Right atrium auricular region (tissue), 2 donors: ENCODE measurements around the gene PSMC6. TPM values are rescaled to one million over a fixed set of nuclear protein-coding genes. Genes with fewer than 3 reads are reported as not detected.

Experiments used
- DNase-seq: peaks from one replicate; pipeline ENCODE4 v3.0.0-alpha.2; 2019; ENCODE audit warnings: low spot score
- H3K27ac ChIP-seq, 2 donors: fragments of 200-600 bp; sonication (generic); 1 replicate in 1 of 2; 2 replicates in 1 of 2; pipeline ENCODE4 v1.5.1; 2016 to 2019
- H3K27me3 ChIP-seq, 2 donors: fragments of 200-600 bp; sonication (generic); one replicate each; pipeline versions ENCODE4 v1.5.1 to v1.6.0; 2017 to 2019
- H3K36me3 ChIP-seq: fragments of 200-600 bp; sonication (generic); one replicate; pipeline ENCODE4 v1.5.1; 2016
- H3K4me1 ChIP-seq, 2 donors: fragments of 200-600 bp; sonication (generic); one replicate each; pipeline versions ENCODE4 v1.5.1 to v1.6.0; 2017 to 2019
- H3K4me3 ChIP-seq, 2 donors: fragments of 200-600 bp; sonication (generic); 1 replicate in 1 of 2; 2 replicates in 1 of 2; pipeline ENCODE4 v1.5.1; 2017 to 2019; ENCODE audit warnings: mild to moderate bottlenecking in 1 of 2, moderate library complexity in 1 of 2
- H3K9me3 ChIP-seq, 2 donors: fragments of 200-600 bp; sonication (generic); one replicate each; pipeline ENCODE4 v1.5.1; 2019
- total RNA-seq, 2 donors: library from RNA; depleted of rRNA; stranded (reverse); fragments of >200 nt; gene quantifications; one replicate each; pipeline ENCODE4 v1.1.0, GENCODE V29; 2016
- TF ChIP-seq, protein P1 (sequence below), 2 donors: fragments of 200-600 bp; sonication (generic); IDR thresholded peaks; one replicate each; pipeline ENCODE4 v1.5.1; 2019; ENCODE audit warnings: antibody characterized with exemption in 2 of 2

The PSMC6 gene
- 10 to 100 TPM; 60.1 to 77.4 TPM for total RNA-seq

DNA sequence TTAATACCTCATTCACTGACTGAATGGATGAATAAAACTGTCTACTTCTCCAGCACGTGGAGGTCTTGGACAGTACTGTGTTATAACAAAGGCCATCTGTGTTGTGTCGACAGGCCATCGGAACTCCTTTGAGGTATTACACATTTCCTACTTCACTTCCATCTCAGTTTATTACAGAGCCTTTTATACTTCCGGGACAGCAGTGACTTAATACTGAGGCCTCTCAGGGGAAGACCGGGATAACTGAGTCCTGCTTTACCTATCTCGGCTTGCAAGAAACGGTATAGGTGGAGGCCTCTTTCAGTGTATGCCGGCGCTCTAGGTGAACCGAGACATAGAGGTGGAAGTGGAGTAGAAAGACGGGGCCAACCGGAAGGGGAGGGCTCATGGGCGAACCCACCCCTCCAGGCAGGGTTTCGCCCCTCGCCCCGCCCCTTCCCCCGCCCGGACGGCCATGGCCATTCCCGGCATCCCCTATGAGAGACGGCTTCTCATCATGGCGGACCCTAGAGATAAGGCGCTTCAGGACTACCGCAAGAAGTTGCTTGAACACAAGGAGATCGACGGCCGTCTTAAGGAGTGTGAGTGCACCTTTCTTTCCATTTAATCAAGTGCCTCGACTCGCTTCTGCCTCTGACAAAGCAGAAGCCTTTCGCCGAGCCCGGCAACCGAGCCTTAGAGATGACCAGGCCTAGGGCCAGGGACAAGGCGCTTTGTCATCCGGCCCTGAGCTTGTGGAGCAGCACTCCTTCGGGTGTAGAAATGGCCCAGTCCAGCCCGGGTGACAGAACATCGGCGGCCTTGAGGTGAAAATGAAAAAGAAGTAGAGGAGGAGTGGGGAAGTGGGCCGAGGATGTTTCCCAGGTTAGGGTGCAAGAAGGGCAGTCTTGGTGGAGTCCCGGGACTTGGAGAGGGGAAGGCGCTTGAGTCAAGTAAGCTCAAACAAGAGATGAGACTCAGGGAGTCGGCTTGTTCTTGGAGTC, at the start of gene PSMC6:
TSS of gene PSMC6 (plus strand) at position 477 of the 983 bp plus-strand sequence. CDS start at position 497, 20 bp downstream.
- DNase-seq: peak; percentile 94
- H3K4me1 ChIP-seq: peaks cover 0 to 19% of the 10 kb centered on the region in 2 donors
- H3K27ac ChIP-seq: peak within 1 kb of the TSS; percentile 85 to 89
- TF ChIP-seq, protein P1, sequence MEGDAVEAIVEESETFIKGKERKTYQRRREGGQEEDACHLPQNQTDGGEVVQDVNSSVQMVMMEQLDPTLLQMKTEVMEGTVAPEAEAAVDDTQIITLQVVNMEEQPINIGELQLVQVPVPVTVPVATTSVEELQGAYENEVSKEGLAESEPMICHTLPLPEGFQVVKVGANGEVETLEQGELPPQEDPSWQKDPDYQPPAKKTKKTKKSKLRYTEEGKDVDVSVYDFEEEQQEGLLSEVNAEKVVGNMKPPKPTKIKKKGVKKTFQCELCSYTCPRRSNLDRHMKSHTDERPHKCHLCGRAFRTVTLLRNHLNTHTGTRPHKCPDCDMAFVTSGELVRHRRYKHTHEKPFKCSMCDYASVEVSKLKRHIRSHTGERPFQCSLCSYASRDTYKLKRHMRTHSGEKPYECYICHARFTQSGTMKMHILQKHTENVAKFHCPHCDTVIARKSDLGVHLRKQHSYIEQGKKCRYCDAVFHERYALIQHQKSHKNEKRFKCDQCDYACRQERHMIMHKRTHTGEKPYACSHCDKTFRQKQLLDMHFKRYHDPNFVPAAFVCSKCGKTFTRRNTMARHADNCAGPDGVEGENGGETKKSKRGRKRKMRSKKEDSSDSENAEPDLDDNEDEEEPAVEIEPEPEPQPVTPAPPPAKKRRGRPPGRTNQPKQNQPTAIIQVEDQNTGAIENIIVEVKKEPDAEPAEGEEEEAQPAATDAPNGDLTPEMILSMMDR (IDR thresholded peaks at IDR 0.05): no peak
- no peaks in the 10 kb centered on the region for H3K9me3 ChIP-seq
- H3K4me3 ChIP-seq: peak within 1 kb of the TSS; percentile 74 to 76
- H3K36me3 ChIP-seq: peaks cover 27% of the 10 kb centered on the region
- no peaks in the 10 kb centered on the region for H3K27me3 ChIP-seq

DNA sequence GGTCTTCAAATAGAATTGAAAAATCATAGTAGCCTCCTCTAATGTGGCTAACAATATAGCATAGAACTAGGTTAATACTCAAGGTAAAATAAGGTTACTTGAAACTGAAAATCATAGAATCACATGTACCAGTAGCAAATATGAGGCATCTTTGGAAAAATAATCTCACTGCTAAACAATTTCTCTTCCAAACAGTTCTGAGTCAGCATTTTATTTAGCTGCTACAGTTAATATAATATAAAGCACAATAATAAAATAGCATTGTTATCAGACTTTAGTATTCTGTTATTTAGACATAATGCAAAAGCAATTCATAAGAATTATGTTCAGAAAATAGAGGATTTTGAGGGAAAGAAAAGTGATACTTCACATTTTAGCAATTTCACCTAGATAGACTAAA, 46.7 kb upstream of the PSMC6 start:
- DNase-seq: no peak
- Histone ChIP-seq H3K27me3 (no peaks in the 10 kb centered on the region), H3K9me3 (no peaks in the 10 kb centered on the region), H3K4me1 (no peaks in the 10 kb centered on the region), H3K36me3 (no peaks in the 10 kb centered on the region), H3K4me3 (no peak overlapping the region), H3K27ac (no peak overlapping the region)
- TF ChIP-seq, protein P1 (IDR thresholded peaks at IDR 0.05): no peak

DNA sequence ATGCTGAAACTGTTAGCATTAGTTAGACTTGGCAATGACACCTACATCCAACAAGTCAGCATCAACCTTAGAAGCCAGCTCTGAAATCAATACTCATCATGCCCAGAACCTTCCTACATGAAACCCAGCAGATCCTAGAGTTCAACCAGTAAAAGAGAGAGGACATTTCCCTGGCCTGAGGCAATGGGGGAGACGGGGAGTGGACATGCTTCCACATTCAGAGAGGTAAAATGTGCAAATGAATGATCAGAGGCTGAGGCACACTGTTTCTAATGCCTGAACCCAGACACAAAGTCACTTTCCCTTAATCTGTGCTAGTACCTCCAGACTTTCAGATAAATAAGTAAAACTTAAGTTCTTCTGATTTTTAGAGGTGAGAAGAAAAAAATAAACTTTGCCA, 46.2 kb upstream of the PSMC6 start:
- H3K9me3 ChIP-seq: no peaks in the 10 kb centered on the region
- H3K4me1 ChIP-seq: no peaks in the 10 kb centered on the region
- no peaks in the 10 kb centered on the region for H3K36me3 ChIP-seq
- no peaks in the 10 kb centered on the region for H3K27me3 ChIP-seq
- DNase-seq: no peak
- TF ChIP-seq, protein P1 (IDR thresholded peaks at IDR 0.05): no peak
- no peak overlapping the region for H3K27ac ChIP-seq
- no peak overlapping the region for H3K4me3 ChIP-seq

DNA sequence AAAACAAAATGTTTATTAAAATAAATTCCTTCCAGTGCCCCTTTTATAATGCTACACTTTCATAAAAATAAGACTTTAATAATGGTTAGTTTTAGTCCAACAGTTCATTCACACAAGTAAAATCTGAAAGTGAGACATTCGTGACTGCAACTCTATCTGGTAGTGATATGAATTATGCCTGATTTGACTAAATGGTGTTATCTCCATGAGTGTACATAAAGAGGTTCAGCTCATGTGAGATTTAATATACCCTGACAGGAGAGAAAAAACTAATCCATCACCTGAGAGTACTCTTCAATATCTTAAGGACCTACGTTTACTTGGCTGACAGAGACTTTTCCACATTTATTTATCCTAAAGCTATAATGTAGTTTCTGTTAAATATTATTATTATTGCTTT, 45.7 kb upstream of the PSMC6 start:
- H3K4me1 ChIP-seq: no peaks in the 10 kb centered on the region
- no peak for DNase-seq
- no peaks in the 10 kb centered on the region for H3K9me3 ChIP-seq
- H3K36me3 ChIP-seq: no peaks in the 10 kb centered on the region
- H3K27ac ChIP-seq: no peak overlapping the region
- TF ChIP-seq, protein P1 (IDR thresholded peaks at IDR 0.05): no peak
- no peaks in the 10 kb centered on the region for H3K27me3 ChIP-seq
- no peak overlapping the region for H3K4me3 ChIP-seq

DNA sequence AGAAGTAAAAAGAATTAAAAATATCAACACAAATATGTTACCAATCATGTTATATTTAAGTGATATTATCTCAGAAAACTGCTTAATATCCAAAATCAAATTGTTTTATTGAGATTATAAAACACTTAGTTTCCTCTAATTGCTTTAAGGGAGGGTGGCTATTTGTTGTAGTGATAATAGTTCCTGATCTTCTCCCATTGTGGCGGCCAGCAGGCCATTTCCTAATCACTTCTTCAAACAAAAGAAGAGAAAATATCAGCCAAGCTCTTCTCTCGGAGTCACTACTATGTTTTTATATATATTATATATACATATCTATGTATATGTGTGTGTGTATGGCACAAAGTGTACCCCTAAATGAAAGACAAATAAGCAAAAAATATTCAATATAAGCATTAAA, 43.1 kb upstream of the PSMC6 start:
- H3K4me3 ChIP-seq: no peak overlapping the region
- no peak overlapping the region for H3K27ac ChIP-seq
- TF ChIP-seq, protein P1 (IDR thresholded peaks at IDR 0.05): no peak
- no peaks in the 10 kb centered on the region for H3K27me3 ChIP-seq
- no peaks in the 10 kb centered on the region for H3K9me3 ChIP-seq
- no peaks in the 10 kb centered on the region for H3K4me1 ChIP-seq
- no peak for DNase-seq
- H3K36me3 ChIP-seq: no peaks in the 10 kb centered on the region
